GM04503 (cell line): ENCODE results near the gene CYP4F3.
"Not testable (repeated sequence)": the region's sequence is repeated elsewhere in the genome, so short reads cannot be mapped to it uniquely, and the experiment has no call there.

Source experiments
- DNase-seq: peaks from one replicate; pipeline ENCODE4 v3.0.0-alpha.2; 2012; ENCODE audit warnings: low read depth

Gene CYP4F3

GRCh38 chr19:15671237-15671821 lies 30.6 kb downstream of the CYP4F3 start:
- DNase-seq, result no peak

GRCh38 chr19:15671891-15672579 lies 31.3 kb downstream of the CYP4F3 start:
- peak; percentile 5 for DNase-seq

- no peak for DNase-seq
These were observed 32.0 kb downstream of the CYP4F3 start, which contains the start of gene CYP4F12 for GRCh38 chr19:15672580-15673175. Gene CYP4F12 (plus strand): TSS chr19:15673087. CDS start chr19:15673530, 443 bp downstream.

DNA sequence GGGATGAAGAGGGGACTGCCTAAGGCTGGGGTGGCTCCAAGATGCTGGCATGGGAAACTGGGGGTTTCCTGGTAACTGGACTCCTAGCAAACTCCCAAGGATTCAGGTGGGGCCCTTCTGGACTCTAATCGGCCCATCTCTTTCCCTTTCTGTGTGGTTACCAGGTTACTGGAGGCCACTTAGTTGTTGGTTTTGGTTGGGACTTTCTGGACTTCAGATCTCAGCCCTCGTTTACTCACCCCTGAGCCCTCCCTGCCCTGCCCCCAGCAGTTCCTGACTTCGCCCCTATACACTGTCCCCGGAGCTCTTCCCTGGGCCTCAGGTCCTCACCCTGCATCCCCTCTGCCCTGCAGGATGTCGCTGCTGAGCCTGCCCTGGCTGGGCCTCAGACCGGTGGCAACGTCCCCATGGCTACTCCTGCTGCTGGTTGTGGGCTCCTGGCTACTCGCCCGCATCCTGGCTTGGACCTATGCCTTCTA lies 32.5 kb downstream of the CYP4F3 start:
- DNase-seq, result no peak

DNA sequence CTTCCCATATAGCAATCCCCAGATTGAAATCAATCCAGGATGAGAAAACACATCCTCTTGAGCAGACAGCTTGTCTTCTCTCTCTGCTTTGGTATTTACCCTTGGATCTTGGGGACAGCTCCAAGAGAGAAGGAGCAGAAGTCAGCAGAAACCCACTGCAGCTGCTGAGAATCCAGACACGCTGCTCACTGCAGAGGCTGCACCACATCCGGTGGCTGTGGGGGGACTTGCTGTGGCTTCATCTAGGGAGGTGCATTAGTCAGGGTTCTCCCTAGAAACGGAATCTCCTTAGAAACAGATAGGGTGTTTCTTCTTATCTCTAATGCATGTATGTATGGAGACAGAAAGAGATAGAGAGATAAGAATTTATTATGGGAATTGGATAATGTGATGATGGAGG lies 34.9 kb downstream of the CYP4F3 start:
- DNase-seq, result no peak

DNA sequence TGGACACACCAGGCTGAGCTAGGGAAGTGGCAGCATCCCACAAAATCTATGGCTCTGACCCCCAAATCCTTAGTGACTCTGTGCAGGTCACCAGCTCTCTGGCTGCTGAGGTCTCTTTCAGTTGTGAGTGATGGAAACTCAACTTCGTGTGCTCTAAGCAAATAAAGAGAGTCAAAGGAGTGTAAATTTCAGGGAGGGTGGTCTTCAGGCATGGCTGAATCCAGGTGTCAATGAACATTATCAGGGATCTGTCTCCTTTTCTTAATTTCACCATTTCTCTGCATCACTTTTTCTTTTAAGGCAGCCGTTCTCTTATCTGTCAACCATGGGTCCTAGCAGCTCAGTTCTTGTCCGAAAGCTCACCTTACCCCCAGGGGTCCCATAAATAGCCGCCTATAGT lies 38.4 kb downstream of the CYP4F3 start:
- DNase-seq, result no peak

DNA sequence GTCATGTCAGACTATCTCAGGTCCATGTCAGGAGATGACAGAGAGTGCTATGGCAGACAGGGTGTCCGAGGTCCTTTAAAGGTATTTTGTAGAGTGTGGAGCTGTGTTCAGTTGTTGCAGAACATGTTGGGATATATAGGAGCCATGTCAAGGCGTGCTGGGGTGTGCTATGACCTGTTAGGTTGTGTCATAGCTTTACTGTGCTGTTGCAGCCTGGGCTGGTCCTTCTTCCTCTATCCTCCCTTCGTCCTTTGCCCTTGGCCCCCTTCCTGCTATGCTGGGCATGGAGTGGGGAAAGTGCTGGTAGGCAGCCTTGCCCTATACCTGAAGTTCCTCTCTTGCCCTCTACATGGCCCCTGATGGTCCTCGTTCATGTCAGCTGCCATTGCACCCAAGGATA lies 39.2 kb downstream of the CYP4F3 start:
- DNase-seq, result not testable (repeated sequence)

DNA sequence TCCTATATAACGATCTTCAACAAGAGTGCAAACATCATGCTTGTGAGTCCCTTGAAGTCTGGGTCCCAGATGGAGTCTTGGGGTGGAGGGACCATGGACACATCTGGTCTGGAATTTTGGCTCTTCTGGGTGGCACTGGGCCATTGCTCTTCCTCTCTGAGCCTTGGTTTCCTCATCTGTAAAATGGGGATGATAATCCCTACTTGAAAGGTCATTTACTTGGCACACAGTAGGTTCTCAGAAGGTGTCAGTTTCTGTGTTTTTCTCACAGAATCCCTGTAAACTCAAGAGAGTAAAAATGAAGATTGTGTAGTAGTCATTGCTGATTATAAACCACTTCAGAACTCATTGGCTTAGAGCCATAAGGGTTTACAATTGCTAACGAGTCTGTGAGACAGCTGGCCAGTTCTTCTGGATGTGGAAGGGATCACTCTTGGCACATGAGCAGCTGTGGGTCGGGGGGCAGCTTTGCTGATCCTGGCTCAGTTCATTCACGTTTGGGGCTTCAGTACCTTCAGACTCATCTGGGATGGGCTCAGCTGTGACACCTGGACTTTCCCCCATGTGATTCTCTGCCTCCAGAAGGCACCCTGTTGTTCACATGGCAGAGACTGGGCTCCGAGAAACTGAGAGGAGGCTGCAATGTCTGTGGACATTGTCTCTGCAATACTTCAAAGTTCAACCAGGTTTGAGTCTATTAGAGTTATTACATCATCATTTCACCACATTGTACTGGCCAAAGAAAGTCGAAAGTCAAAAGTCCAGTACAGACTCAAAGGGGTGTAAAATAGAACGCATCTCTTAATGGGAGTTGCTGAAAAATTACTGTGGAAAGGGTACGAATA lies 40.0 kb downstream of the CYP4F3 start:
- DNase-seq, result no peak

DNA sequence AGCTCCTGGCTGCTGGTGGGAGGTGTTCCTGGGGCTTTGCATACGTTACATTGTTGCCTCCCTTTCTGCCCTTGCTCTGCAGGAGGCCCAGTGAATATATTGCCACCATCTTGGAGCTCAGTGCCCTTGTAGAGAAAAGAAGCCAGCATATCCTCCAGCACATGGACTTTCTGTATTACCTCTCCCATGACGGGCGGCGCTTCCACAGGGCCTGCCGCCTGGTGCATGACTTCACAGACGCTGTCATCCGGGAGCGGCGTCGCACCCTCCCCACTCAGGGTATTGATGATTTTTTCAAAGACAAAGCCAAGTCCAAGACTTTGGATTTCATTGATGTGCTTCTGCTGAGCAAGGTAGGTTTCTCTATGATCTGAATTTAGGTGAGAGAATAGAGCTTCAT lies 42.7 kb downstream of the CYP4F3 start:
- DNase-seq, result no peak

GRCh38 chr19:15684828-15685227 lies 44.1 kb downstream of the CYP4F3 start:
- no peak for DNase-seq

- no peak for DNase-seq
These were observed 56.0 kb downstream of the CYP4F3 start for GRCh38 chr19:15696654-15697194.

DNA sequence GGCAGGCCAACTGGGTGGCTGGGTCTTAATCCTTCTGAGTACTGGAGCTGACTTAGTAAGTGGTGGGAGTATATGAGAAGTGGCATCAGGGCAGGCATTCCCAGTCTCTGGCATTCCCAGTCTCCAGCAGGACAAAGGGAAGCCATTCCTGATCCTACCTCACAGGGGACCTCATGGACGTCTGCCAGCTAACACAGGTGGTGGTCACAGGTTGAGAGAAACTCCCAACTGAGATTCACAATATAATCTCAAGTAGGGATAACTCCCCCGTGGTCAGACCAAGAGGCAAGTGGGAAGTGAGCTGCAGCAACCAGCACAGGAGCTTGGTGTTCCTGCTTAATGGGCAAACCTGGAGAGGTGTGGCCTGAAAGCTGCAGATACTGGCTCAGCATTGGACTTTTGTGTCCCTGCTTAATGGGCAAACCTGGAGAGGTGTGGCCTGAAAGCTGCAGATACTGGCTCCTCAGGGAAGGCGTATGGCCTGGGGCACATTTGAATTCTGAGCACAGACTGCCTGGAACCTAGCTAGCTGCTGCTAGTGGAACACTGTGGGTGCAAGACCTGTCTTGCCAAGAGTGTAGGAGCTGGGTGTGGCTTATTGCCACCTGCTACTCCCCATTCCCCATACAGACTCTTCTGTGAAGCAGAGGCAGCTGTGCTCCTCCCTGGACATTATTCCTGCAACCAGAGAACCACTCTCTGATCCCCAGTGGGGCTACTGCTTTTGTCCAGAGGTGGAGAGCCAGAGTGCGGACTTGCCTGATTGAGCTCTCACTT lies 61.2 kb downstream of the CYP4F3 start:
- DNase-seq, result no peak

- DNase-seq, result no peak
These were observed 61.8 kb downstream of the CYP4F3 start for GRCh38 chr19:15702534-15702930.
